Measurements from ENCODE around the gene LRRTM4. TPM values are rescaled to one million over a fixed set of nuclear protein-coding genes. Genes with fewer than 3 reads are reported as not detected.

The LRRTM4 gene
- total RNA-seq, 1 donor from 2014 or later = 4.6 TPM

- DNase-seq (ENCODE audit: low spot score) = no peak
Measured at GRCh38 chr2:76998704-76999103, 523.5 kb downstream of the LRRTM4 start.

GRCh38 chr2:76998152-76998551 lies 524.0 kb downstream of the LRRTM4 start:
- no peak for DNase-seq (ENCODE audit: low spot score)

- no peak for DNase-seq (ENCODE audit: low spot score)
Measured at GRCh38 chr2:76997296-76997695, 524.9 kb downstream of the LRRTM4 start.

DNA sequence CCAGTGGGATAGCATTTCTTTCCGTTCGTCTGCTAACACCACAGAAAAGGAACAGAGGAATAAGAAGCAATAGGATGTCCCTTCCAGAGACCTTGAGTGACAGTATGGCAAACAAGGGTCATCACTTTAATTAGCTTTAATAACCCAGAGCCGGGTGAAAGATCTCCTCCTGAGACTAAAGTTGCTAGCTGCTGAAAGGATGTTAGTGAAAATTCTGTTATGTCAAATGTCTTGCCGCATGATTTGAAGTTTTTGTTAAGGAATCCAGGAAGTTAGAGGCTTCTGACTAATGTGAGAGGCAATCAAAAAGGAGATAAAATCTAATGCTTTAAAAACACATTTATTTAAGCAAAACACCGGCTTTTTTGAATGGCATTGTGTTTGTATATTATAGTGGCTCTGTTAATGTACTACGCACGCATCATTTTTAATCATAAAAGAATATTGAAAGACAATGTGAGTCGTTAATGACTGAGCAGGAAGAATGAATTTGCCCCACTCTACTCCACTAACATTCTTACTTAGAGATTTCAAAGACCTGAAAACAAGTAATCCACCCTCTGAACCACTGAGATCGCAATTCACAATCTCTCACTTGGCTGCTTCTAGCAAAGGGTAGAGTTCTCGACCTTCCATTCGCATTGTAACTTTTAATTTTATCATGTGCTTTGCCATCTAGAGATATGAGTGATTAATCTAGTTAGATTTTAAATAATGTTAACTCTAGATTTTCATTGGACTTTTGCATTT lies 536.6 kb downstream of the LRRTM4 start:
- DNase-seq (ENCODE audit: low spot score) = no peak

GRCh38 chr2:76984359-76984758 lies 537.8 kb downstream of the LRRTM4 start:
- DNase-seq (ENCODE audit: low spot score) = peak; percentile 52

GRCh38 chr2:76980067-76980787 lies 541.9 kb downstream of the LRRTM4 start:
- DNase-seq (ENCODE audit: low spot score) = no peak

- peak; percentile 79 for DNase-seq (ENCODE audit: low spot score)
Measured at GRCh38 chr2:76977846-76978727, 544.1 kb downstream of the LRRTM4 start.

DNA sequence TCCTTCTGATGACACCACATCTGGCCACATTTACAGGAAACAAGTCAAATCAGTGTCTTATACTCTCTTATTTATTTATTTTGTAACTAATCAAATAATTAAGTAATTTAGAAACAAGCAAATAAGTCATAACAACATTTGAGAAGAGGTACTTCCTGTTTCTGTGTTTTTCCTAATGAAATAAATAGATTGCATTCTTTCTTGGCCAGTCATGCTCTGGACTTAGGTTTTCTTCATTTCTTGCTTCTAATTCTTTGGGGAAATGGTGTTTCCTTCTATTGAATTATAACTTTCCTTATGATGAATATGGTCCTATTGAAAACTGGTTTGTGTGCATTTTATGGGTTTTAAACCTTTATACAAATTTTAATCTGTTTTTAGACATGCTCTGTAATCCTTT lies 546.4 kb downstream of the LRRTM4 start:
- no peak for DNase-seq (ENCODE audit: low spot score)

GRCh38 chr2:76973610-76974009 lies 548.6 kb downstream of the LRRTM4 start:
- DNase-seq (ENCODE audit: low spot score) = no peak

- DNase-seq (ENCODE audit: low spot score) = no peak
Measured at GRCh38 chr2:76965772-76966171, 556.4 kb downstream of the LRRTM4 start.

GRCh38 chr2:76958749-76959148 lies 563.4 kb downstream of the LRRTM4 start:
- DNase-seq (ENCODE audit: low spot score) = peak; percentile 19

- peak; percentile 66 for DNase-seq (ENCODE audit: low spot score)
Measured at GRCh38 chr2:76953733-76954347, 568.3 kb downstream of the LRRTM4 start.

- DNase-seq (ENCODE audit: low spot score) = peak; percentile 4
Measured at GRCh38 chr2:76946631-76947145, 575.5 kb downstream of the LRRTM4 start.

- DNase-seq (ENCODE audit: low spot score) = no peak
Measured at GRCh38 chr2:76940559-76940958, 581.6 kb downstream of the LRRTM4 start.

GRCh38 chr2:76938153-76938552 lies 584.0 kb downstream of the LRRTM4 start:
- DNase-seq (ENCODE audit: low spot score) = no peak

DNA sequence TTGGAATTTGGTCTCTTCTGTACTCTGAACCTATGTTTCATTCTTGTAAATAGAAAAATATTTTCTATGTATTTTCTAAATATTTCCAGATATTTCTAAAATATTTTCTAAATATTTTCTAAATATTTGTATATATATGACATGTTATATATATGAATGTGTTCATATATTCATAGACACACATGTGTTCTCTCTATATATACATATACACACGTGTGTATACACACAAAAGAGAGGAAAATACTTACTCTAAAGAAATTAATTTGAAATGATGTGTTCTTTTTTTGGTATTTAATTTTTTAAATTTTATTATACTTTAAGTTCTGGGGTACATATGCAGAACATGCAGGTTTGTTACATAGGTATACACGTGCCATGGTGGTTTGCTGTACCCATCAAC lies 589.6 kb downstream of the LRRTM4 start:
- no peak for DNase-seq (ENCODE audit: low spot score)

GRCh38 chr2:76930056-76930744 lies 592.0 kb downstream of the LRRTM4 start:
- DNase-seq (ENCODE audit: low spot score) = no peak

DNA sequence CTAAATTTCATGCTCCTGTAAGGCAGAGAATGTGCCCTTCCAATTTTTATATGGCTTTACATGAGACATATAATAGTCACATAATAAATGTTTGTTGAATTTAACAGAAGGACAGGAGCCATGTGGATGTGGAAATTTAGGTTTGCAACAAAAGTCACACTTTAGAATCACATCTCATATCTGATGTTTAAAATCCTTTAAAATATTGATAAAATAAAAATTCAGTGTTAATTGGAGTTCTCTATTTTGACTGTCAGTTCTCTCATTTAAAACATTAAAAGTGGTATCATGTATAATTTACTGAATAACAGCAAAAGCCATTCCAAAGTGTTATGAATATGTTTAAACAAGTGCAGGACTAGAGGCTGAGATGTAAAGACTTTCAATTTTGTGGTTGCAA lies 594.1 kb downstream of the LRRTM4 start:
- no peak for DNase-seq (ENCODE audit: low spot score)

- DNase-seq (ENCODE audit: low spot score) = no peak
Measured at GRCh38 chr2:76921006-76921405, 601.2 kb downstream of the LRRTM4 start.

DNA sequence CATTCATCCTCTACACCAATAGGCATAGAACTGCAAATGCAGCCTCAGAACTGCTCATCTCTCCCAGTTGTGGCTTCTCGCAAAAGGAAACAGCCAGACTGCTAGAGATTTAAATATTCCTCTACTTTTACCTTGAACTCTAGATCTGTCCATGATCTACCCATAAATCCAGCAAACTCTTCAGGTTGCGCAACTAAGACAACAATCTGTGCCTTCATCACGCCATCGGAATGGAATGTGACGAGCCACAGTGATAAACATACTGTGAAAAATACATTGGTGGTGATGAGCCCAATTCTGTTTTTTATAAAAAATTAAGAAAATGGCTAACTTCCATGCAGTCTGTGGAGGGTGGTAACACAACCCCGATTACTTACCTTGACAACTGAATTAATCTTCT lies 626.7 kb downstream of the LRRTM4 start:
- peak; percentile 26 for DNase-seq (ENCODE audit: low spot score)

- peak; percentile 45 for DNase-seq (ENCODE audit: low spot score)
Measured at GRCh38 chr2:76870581-76870980, 651.6 kb downstream of the LRRTM4 start.

Measured in umbilical cord (tissue), 2 donors.